ENCODE results near the gene ZNF775.

DNA sequence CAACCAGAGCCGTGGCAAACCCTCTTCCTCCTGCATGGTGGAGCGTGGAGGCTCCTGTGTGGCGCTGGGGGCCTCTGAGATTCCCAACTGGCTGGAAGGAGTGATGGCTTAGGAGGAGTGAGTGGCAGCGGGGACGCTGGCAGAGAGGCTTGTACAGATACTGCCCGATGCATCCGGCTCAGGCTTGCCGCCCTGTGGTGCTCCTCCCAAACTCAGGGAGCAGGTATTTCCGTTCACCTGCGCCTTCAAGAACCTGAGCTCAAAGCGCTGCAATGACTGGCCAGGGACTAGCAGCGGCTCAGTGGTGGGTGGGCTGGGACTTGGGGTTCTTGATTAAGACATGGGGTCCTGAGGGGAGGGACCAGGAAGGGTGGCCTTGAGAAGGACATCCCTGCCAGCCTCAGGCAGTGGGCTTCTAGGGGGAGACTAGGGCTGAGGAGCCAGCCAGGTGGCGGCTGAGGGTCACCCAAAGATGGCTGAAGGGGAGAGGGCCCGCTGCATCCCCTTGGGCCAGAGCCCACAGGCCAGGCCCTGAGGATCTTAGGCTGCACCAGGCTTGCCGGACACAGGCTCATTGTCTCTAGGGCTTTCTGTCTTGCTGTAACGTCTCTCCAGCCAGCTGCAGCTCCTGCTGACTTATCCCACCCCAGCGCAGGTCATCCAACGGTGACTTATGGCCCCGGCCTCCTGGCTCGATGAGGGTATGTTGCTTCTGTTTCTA is 3.2 kb downstream of the ZNF775 start:
- TF ChIP-seq ZNF274 (IDR thresholded peaks at IDR 0.05; ENCODE audit: low read depth, low read length): no peak
- no peak for TF ChIP-seq SUZ12 (IDR thresholded peaks at IDR 0.05; ENCODE audit: extremely low read depth, insufficient read depth, insufficient read length)

Measured in NT2/D1 (cell line).